ENCODE measurements around the gene CLSTN3. TPM values are rescaled to one million over a fixed set of nuclear protein-coding genes. Genes with fewer than 3 reads are reported as not detected.

The CLSTN3 gene
- total and polyA plus RNA-seq, 2 of the 13 experiments (the other 11 are each of a cell fraction or from before 2014, with no cell fraction given) = 26.2 to 94.1 TPM

DNA sequence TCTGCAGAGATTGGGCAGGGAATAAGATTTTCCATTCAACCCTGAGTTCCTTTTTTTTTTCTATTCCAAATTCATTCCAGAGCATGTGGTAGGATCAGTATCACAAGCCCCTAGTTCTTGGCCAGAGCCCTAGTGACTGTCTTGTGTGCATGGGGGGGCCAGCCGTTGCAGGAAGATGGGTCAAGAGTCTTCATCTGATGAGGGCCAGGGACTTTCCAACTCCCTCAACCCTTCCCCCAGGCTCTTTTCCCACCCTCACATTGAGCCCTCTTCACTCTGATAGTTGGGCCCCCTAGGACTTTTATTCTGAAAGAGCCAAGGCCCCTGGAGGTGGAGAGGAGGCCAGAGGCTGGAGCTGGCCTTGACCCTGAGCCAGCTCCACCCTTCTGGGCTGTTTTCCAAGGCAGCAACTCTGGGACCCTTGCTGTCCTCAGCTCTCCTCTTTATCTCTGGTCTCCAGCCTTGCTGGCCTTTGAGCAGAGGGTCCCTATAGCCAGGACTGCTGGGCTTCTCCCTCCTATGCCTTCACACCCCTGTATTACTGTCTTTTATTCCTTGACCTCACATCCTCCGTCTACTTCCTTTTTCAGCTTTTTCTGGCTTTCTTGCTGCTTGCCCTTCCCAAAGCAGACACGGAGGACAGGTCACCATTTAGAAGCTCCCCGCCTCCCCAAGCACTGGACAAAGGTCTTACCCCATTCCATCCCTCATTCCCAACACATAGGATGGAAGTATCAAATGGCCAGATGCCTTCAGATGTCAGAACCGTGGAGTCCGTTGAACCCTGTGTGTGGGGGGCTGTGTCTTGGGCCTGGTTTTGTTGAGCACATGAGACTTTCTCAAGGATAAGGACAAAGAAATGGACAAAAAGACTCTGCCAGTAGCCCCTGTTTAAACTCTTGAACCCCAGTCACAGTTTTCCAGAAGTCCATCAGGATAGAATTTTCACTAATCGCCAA, 7.1 kb upstream of the CLSTN3 start (continued):
- TF ChIP-seq NCOR1 (IDR thresholded peaks at IDR 0.05; ENCODE audit: borderline replicate concordance, low read length) = peak; percentile 78
- TF ChIP-seq, protein P1, sequence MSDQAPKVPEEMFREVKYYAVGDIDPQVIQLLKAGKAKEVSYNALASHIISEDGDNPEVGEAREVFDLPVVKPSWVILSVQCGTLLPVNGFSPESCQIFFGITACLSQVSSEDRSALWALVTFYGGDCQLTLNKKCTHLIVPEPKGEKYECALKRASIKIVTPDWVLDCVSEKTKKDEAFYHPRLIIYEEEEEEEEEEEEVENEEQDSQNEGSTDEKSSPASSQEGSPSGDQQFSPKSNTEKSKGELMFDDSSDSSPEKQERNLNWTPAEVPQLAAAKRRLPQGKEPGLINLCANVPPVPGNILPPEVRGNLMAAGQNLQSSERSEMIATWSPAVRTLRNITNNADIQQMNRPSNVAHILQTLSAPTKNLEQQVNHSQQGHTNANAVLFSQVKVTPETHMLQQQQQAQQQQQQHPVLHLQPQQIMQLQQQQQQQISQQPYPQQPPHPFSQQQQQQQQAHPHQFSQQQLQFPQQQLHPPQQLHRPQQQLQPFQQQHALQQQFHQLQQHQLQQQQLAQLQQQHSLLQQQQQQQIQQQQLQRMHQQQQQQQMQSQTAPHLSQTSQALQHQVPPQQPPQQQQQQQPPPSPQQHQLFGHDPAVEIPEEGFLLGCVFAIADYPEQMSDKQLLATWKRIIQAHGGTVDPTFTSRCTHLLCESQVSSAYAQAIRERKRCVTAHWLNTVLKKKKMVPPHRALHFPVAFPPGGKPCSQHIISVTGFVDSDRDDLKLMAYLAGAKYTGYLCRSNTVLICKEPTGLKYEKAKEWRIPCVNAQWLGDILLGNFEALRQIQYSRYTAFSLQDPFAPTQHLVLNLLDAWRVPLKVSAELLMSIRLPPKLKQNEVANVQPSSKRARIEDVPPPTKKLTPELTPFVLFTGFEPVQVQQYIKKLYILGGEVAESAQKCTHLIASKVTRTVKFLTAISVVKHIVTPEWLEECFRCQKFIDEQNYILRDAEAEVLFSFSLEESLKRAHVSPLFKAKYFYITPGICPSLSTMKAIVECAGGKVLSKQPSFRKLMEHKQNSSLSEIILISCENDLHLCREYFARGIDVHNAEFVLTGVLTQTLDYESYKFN (CRISPR knock-in tag; conservative IDR thresholded peaks at IDR 0.05) = peak; percentile 73
- TF ChIP-seq, protein P2, sequence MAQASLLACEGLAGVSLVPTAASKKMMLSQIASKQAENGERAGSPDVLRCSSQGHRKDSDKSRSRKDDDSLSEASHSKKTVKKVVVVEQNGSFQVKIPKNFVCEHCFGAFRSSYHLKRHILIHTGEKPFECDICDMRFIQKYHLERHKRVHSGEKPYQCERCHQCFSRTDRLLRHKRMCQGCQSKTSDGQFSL (CRISPR knock-in tag; IDR thresholded peaks at IDR 0.05) = 0 out of 2 replicates have a peak, but pooled peaks have one; percentile 28
- no peak for TF ChIP-seq RBAK (CRISPR knock-in tag; IDR thresholded peaks at IDR 0.05)
- peak; percentile 82 for TF ChIP-seq HNF4A (CRISPR knock-in tag; IDR thresholded peaks at IDR 0.05)
- TF ChIP-seq ZFY (CRISPR knock-in tag; IDR thresholded peaks at IDR 0.05) = 0 out of 2 replicates have a peak, but pooled peaks have one; percentile 23
- TF ChIP-seq NFIC (IDR thresholded peaks at IDR 0.05; ENCODE audit: low read length) = peak; percentile 60
- peak in 1 of 2 experiments; percentile 17; a peak in 1 of 4 replicates for TF ChIP-seq POLR2A (IDR thresholded peaks at IDR 0.05; ENCODE audit: insufficient read depth in 1 of 2, low read depth in 2 of 2, low read length in 2 of 2)
- no peak for TF ChIP-seq ZNF678 (CRISPR knock-in tag; IDR thresholded peaks at IDR 0.05)
- TF ChIP-seq, protein P3, sequence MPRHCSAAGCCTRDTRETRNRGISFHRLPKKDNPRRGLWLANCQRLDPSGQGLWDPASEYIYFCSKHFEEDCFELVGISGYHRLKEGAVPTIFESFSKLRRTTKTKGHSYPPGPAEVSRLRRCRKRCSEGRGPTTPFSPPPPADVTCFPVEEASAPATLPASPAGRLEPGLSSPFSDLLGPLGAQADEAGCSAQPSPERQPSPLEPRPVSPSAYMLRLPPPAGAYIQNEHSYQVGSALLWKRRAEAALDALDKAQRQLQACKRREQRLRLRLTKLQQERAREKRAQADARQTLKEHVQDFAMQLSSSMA (CRISPR knock-in tag; IDR thresholded peaks at IDR 0.05) = no peak
- no peak for TF ChIP-seq SRSF9 (IDR thresholded peaks at IDR 0.05; ENCODE audit: borderline replicate concordance, insufficient read depth, low read depth, low read length, poor library complexity, severe bottlenecking)
- peak; percentile 31 for TF ChIP-seq TEAD3 (CRISPR knock-in tag; optimal IDR thresholded peaks at IDR 0.05; ENCODE audit: borderline replicate concordance)
- TF ChIP-seq, protein P4, sequence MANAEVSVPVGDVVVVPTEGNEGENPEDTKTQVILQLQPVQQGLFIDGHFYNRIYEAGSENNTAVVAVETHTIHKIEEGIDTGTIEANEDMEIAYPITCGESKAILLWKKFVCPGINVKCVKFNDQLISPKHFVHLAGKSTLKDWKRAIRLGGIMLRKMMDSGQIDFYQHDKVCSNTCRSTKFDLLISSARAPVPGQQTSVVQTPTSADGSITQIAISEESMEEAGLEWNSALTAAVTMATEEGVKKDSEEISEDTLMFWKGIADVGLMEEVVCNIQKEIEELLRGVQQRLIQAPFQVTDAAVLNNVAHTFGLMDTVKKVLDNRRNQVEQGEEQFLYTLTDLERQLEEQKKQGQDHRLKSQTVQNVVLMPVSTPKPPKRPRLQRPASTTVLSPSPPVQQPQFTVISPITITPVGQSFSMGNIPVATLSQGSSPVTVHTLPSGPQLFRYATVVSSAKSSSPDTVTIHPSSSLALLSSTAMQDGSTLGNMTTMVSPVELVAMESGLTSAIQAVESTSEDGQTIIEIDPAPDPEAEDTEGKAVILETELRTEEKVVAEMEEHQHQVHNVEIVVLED (CRISPR knock-in tag; IDR thresholded peaks at IDR 0.05; ENCODE audit: borderline replicate concordance) = 0 out of 2 replicates have a peak, but pooled peaks have one; percentile 12
- TF ChIP-seq FOXO1 (CRISPR knock-in tag; IDR thresholded peaks at IDR 0.05) = 0 out of 2 replicates have a peak, but pooled peaks have one; percentile 27
- TF ChIP-seq, protein P5, sequence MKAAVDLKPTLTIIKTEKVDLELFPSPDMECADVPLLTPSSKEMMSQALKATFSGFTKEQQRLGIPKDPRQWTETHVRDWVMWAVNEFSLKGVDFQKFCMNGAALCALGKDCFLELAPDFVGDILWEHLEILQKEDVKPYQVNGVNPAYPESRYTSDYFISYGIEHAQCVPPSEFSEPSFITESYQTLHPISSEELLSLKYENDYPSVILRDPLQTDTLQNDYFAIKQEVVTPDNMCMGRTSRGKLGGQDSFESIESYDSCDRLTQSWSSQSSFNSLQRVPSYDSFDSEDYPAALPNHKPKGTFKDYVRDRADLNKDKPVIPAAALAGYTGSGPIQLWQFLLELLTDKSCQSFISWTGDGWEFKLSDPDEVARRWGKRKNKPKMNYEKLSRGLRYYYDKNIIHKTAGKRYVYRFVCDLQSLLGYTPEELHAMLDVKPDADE (CRISPR knock-in tag; IDR thresholded peaks at IDR 0.05) = no peak
- 0 out of 2 replicates have a peak, but pooled peaks have one; percentile 63 for TF ChIP-seq ZBTB7A (CRISPR knock-in tag; IDR thresholded peaks at IDR 0.05)
- TF ChIP-seq, protein P6, sequence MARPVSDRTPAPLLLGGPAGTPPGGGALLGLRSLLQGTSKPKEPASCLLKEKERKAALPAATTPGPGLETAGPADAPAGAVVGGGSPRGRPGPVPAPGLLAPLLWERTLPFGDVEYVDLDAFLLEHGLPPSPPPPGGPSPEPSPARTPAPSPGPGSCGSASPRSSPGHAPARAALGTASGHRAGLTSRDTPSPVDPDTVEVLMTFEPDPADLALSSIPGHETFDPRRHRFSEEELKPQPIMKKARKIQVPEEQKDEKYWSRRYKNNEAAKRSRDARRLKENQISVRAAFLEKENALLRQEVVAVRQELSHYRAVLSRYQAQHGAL (CRISPR knock-in tag; IDR thresholded peaks at IDR 0.05; ENCODE audit: not compliant biosample characterization) = no peak
- no peak for TF ChIP-seq CEBPB (IDR thresholded peaks at IDR 0.05; ENCODE audit: borderline replicate concordance, low read depth, low read length)

Measured in HepG2 (cell line).